WI38 (cell line): Measurements from ENCODE around the gene POLR1H.

Experiments
- H3K4me3 ChIP-seq: 2 replicates; pipeline ENCODE4 v1.5.1; 2011; ENCODE audit warnings: low read depth, mild to moderate bottlenecking, control low read depth, low read length
- TF ChIP-seq, protein P1 (sequence below): IDR thresholded peaks from 2 replicates; pipeline ENCODE4 v1.5.1; 2012; ENCODE audit warnings: low read depth, mild to moderate bottlenecking, control low read depth, low read length

Gene POLR1H

GRCh38 chr6:30077218-30077617 lies 16.2 kb downstream of the POLR1H start:
- TF ChIP-seq, protein P1, sequence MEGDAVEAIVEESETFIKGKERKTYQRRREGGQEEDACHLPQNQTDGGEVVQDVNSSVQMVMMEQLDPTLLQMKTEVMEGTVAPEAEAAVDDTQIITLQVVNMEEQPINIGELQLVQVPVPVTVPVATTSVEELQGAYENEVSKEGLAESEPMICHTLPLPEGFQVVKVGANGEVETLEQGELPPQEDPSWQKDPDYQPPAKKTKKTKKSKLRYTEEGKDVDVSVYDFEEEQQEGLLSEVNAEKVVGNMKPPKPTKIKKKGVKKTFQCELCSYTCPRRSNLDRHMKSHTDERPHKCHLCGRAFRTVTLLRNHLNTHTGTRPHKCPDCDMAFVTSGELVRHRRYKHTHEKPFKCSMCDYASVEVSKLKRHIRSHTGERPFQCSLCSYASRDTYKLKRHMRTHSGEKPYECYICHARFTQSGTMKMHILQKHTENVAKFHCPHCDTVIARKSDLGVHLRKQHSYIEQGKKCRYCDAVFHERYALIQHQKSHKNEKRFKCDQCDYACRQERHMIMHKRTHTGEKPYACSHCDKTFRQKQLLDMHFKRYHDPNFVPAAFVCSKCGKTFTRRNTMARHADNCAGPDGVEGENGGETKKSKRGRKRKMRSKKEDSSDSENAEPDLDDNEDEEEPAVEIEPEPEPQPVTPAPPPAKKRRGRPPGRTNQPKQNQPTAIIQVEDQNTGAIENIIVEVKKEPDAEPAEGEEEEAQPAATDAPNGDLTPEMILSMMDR = no peak
- no peak overlapping the region for H3K4me3 ChIP-seq

- TF ChIP-seq, protein P1 = no peak
- no peak overlapping the region for H3K4me3 ChIP-seq
These were observed 26.8 kb downstream of the POLR1H start for GRCh38 chr6:30087876-30088275.

DNA sequence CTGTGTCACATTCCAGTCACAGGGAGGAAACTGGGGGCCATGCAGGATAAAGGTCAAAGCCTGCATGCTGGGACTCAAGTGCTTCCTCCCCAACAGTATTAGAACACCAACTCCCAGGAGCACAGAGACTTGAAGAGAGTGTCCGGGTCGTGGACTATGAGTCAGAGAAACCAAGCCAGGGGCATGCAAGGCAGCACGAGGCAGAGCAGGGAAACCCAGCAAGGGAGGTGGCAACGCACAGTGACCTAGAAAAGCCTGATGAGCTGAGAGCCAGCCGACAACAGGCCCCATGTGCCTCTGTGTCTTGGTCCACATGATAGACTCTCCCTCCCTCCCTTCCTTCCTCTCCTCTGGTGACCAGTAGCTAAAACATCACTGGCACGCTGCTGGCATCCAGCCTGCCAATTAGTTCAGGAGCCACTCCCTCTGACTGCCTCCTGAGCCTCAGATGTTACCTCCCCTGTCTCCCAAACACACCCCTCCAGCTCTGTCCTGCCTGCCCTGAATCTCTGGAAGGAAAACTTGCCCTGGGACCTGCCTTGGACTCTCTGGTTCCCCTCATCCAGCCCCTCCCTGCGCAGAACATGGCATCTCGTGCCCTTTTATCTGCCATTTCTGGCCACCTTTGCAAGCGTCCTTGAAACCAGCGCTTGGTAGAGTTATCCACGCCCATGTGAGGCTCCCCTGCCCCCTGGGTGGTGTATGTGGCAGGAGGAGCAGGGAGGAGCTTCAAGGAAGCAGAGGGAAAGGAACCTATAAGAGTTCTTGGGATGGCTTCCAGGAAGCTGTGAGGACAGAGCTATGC lies 30.7 kb downstream of the POLR1H start:
- no peak overlapping the region for H3K4me3 ChIP-seq

GRCh38 chr6:30092852-30093543 lies 31.9 kb downstream of the POLR1H start:
- TF ChIP-seq, protein P1 = no peak

More for the DNA sequence above, 30.7 kb downstream of the POLR1H start:
- TF ChIP-seq, protein P1 = no peak

DNA sequence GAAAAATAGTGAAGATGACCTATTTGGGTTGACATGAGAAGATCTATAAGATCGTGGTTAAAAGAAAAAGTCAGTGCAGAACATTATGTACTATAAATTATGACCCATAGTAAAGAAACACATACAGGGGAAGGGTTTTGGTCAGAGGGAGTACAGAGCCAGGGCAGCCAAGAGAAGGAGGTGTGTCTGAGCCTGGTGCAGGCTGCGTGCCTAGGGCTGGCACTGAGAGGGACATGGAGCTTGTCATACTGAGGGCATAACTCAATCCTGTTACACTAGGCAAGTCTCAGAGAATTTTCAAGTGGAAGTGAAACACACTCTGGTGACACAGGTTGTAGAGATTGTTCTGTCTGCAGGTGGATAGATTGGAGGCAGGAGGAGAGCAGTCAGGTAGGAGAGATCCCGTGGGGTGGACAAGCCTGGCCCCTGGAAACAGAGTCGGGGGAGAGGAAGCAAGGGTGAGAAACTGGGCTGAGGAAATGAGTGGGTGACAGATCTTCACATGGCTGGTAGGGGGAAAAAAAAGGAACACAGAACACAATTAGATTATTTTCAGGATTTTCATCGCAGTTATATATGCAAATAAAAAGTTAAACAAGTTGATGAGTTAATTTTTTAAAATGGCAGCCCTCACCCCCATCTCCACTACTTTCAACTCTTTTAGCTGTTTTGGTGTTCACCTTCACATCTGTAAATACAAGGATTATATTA lies 33.0 kb downstream of the POLR1H start:
- TF ChIP-seq, protein P1 = no peak
- H3K4me3 ChIP-seq = no peak overlapping the region

More at GRCh38 chr6:30092852-30093543, 31.9 kb downstream of the POLR1H start:
- no peak overlapping the region for H3K4me3 ChIP-seq

DNA sequence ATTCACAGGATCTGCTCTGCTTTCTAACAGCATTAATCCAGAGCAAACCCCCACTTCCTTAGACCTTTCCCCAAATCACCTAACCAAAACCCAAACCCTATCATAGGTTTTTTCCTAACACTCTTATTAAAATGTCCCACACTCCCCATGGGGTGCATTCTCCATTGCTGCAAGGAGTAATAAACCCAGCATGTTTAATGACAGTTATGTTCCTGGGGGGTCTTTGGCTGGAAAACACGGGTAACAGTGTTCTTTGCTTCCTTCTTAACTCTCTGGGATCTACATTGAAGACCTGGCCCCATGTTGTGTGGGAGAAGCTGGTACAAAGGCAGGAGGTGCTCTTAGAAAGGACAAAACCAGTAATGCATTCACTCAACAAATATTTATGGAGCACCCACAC lies 35.8 kb downstream of the POLR1H start:
- TF ChIP-seq, protein P1 = no peak
- H3K4me3 ChIP-seq = no peak overlapping the region
